ENCODE results near the gene KLHL36.
A peak's percentile ranks its signal among the peaks of the same experiment; 100 is the strongest.
"Not testable (repeated sequence)": the region's sequence is repeated elsewhere in the genome, so short reads cannot be mapped to it uniquely, and the experiment has no call there.

The KLHL36 gene

DNA sequence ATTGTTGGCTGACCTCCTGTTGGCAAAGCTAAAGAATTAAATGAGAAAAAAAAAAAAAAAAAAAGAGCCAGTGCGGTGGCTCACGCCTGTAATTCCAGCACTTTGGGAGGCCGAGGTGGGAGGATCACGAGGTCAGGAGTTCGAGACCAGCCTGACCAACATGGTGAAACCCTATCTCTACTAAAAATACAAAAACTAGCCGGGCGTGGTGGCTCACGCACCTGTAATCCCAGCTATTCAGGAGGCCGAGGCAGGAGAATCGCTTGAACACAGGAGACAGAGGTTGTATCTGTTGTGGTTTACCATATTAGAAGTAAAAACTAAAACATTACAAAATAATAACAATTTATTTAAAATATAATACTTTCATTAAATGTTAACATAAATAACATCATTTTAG lies 45.6 kb downstream of the KLHL36 start:
- DNase-seq (ENCODE audit: low read depth in 2 of 2), result not testable (repeated sequence)

DNA sequence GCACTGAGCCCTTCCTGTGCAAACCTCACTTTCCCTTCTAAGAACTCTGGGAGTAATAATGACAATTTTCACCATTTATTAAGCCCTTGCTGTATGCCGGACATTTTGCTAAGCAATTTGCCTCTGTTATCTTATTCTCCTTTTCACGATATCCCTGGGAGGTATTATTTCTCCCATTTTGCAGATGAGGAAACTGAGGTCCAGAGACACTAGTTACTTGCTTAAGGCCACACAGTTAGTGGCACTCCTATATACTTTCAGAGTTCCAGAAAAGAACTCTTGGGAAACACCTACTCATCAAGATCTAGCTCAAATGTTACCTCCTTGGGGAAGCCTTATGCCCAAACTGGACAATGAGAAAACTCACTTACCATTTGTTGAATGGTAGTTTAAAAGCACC lies 46.7 kb downstream of the KLHL36 start:
- no peak for DNase-seq (ENCODE audit: low read depth in 2 of 2)

DNA sequence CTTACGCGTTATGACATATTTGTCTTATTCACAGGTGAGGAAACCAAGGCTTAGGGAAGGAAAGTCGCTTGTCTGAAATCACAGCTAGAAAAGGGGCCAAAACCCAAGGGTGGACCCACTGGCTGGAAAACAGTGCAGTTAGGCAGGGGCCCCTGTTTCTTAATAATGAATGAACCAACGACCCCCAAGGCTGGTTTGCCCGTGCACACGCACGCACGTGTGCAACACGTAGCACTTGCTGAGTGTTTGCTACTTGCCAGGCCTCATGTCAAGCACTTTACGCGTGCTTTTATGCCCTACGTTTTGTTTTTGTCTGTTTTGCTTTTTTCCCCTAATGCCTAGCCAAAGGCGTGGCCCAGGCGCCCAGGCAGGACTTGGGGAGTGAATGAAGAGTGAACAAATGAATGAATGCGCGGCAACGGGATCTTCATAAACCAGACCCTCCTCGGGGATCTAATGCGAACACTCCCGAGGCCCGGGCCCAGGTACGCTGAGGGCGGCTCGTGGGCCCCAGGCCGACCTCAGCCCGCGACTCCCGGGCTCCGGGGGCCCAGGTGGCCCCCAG lies 50.9 kb downstream of the KLHL36 start:
- no peak for DNase-seq (ENCODE audit: low read depth in 2 of 2)

DNA sequence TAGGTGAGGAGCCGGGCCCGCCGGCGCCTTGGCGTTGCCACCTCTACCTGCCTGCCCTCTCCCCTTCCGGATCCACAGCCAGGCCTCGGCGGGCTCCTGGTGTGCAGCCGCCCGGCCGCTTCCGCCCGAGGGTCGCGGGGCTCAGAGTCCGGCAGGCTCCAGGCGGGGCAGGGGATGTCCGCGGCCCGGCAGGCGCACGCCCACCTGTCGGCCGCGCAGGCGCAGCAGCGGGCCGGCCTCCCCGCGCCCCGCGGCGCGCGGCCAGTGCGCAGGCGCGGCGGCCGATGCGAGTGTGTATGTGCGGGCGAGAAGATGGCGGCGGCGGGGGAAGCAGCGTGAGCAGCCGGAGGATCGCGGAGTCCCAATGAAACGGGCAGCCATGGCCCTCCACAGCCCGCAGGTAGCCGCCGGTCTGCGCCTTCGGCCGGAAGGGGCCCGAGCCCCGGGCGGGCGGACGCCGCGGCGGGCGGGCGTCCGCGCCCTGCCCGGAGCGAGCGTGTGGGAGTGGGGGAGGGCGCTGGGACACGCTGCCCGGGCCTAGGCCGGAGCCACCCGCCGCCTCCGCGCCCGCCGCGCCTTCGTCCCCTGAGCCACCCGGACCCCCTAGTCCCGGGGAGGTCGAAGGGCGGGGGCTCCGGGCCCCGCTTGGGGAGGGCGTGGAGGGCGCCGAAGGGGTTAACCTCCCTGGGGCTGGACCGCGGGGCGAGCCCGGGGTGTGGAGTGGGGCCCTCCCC lies 51.6 kb downstream of the KLHL36 start, which contains the start of gene USP10:
Gene USP10 (plus strand): TSS at position 289 of the 734 bp plus-strand sequence. CDS start 91 bp downstream, at position 380.
- peak; percentile 59 to 67 for DNase-seq (ENCODE audit: low read depth in 2 of 2)

DNA sequence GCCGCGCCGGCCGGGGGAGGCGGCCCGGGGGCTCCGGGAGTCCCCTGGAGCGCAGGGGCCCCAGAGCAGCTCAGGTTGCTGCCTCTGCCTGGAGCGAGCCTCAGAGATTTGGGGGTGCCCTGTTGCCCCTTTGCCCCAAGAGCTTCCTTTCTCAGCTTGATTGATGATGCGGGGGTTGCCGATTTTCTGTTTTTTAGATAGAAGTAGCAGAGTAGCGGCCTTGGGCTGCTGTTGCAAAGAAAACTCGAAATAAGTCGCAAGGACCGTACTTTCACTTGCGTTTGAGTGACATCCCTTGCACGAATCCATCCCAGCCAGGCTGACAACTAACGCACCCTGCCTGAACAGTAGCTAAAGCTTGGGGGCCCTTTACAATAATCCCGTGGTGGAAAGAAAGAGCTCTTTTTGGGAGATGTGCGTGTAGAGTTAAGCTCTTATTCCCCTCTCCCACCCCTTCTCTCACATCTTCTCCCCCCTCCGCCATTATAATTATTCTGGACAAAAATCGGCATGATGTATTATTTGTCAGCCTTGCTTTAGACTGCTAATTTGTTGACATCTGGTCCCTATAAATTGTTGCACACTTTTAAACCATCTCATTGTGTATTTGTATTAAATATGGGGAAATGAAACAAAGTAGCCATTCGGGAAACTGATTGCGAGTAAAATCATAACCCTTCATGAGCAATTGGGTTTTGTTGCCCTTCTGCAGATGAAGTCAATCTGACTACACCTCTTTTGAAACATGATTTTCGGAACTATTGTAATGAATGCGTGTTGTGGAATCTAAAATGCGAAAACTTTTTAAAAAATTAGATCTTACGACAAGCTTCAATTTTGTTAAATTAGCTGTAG lies 52.4 kb downstream of the KLHL36 start:
- DNase-seq (ENCODE audit: low read depth in 2 of 2), result no peak

DNA sequence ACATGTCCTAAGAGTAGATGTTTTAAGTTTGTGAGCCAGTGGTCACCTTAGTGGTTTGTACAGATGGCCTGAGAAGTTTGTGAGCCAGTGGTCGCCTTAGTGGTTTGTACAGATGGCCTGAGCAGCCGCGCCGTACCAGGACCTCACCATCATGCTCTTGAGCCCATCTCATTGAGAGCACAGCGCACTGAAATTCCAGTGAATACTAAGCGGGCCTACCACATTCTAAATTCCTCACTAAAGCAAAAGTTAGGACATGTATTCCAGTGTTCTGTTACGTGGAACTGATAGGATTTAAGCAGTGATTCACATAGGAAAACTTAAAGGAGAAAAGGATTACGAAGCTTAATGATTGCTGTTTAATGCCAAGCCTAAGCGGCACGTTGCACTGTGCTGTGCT lies 55.4 kb downstream of the KLHL36 start:
- no peak for DNase-seq (ENCODE audit: low read depth in 2 of 2)

DNA sequence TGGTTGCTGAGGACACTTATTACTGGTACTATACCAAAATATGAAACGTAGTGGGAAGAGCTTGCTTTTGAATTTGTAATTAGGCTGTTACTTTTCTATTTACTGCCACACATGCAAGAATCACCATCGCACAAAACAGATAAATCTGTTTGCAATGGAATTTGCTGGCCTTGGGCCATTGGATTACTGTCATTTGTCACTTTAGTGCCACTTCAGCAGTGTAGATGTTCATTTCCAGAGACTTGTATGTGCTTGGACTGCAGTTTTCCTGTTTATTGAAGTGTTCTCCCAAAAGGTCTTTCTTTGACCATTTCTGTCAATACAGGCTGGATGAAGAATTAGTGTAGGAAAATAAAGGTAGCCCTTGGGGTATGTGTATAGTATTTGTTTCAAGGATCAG lies 55.9 kb downstream of the KLHL36 start:
- DNase-seq (ENCODE audit: low read depth in 2 of 2), result no peak

DNA sequence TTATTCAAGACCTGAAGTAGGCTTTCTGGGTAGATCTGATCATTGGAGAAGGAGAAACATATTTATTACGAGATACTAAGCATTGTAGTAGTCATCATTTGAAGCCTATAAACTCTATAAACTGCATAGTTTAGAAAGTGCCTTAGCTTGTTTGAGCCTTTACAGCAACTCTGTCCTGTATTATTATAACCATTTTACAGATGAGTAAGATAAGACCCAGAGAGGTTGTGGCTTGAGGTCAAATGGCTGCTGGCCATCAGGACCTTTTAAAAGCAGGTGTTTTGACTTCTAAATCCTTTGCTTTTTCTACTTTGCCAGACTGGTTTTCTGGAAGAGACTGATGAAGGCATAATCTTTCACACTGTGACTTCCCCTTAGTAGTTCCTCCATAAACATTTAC lies 58.5 kb downstream of the KLHL36 start:
- no peak for DNase-seq (ENCODE audit: low read depth in 2 of 2)

DNA sequence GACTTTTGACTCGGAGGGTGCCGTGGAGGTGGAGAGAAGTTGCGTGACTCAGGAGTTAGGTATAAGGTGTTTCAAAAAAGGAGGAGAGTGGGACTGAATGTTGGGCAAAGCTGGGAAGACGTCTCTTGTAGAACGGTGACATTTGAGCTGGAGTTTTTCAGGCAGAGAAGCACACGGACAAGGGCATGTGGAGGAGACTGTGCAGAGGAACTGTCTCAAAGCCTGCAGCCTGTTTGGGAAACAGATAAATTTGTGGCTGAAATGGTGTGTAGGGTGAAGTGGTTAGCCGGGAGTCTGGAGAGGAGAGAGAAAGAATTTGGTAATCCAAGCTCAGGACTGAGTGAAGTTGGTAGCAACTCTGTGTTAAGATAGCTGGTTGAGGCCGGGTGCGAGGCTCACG lies 61.3 kb downstream of the KLHL36 start:
- no peak for DNase-seq (ENCODE audit: low read depth in 2 of 2)

DNA sequence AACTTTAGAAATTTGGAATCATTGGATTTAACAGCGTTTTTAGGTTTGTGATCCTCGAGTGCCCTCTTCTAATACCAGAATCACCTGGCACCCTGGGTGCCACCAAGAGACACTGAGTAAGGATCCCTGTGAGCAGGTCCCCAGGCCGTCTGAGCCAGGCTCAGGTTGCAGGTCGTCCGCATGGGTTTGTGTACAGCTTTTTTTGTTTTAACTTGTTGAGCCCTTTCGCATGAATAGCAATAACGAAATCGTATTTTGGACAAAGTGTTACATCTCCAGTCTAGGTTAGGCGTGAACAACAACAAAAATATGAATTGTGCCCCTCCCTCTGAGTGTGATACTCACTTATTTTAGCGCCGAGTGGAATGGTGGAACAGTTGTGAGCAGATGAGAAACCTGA lies 62.4 kb downstream of the KLHL36 start:
- no peak for DNase-seq (ENCODE audit: low read depth in 2 of 2)
